Measurements from ENCODE around the gene IFFO2.

GRCh38 chr1:18872071-18872611 is 84.3 kb downstream of the IFFO2 start:
- TF ChIP-seq, protein P1, sequence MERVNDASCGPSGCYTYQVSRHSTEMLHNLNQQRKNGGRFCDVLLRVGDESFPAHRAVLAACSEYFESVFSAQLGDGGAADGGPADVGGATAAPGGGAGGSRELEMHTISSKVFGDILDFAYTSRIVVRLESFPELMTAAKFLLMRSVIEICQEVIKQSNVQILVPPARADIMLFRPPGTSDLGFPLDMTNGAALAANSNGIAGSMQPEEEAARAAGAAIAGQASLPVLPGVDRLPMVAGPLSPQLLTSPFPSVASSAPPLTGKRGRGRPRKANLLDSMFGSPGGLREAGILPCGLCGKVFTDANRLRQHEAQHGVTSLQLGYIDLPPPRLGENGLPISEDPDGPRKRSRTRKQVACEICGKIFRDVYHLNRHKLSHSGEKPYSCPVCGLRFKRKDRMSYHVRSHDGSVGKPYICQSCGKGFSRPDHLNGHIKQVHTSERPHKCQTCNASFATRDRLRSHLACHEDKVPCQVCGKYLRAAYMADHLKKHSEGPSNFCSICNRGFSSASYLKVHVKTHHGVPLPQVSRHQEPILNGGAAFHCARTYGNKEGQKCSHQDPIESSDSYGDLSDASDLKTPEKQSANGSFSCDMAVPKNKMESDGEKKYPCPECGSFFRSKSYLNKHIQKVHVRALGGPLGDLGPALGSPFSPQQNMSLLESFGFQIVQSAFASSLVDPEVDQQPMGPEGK (CRISPR knock-in tag; IDR thresholded peaks at IDR 0.05; ENCODE audit: borderline replicate concordance), result no peak
- TF ChIP-seq ARNTL (CRISPR knock-in tag; IDR thresholded peaks at IDR 0.05; ENCODE audit: borderline replicate concordance, low read depth), result no peak
- no peak for TF ChIP-seq BACH2 (CRISPR knock-in tag; IDR thresholded peaks at IDR 0.05; ENCODE audit: borderline replicate concordance)
- TF ChIP-seq ZFP3 (CRISPR knock-in tag; IDR thresholded peaks at IDR 0.05), result no peak
- no peak for TF ChIP-seq ZFP30 (CRISPR knock-in tag; IDR thresholded peaks at IDR 0.05)
- TF ChIP-seq RARB (CRISPR knock-in tag; IDR thresholded peaks at IDR 0.05), result no peak
- no peak for TF ChIP-seq ZNF8 (CRISPR knock-in tag; IDR thresholded peaks at IDR 0.05)
- TF ChIP-seq ISL1 (CRISPR knock-in tag; IDR thresholded peaks at IDR 0.05), result no peak
- TF ChIP-seq TSHZ2 (CRISPR knock-in tag; IDR thresholded peaks at IDR 0.05), result no peak
- TF ChIP-seq ESRRG (CRISPR knock-in tag; IDR thresholded peaks at IDR 0.05), result no peak
- TF ChIP-seq SNAI2 (CRISPR knock-in tag; IDR thresholded peaks at IDR 0.05), result no peak
- no peak for TF ChIP-seq ZC3H10 (CRISPR knock-in tag; IDR thresholded peaks at IDR 0.05)
- TF ChIP-seq PPARA (CRISPR knock-in tag; IDR thresholded peaks at IDR 0.05; ENCODE audit: borderline replicate concordance), result no peak
